Transverse colon (tissue), 3 donors: ENCODE data around the gene CACNA1C.
"Not testable (repeated sequence)": the region's sequence is repeated elsewhere in the genome, so short reads cannot be mapped to it uniquely, and the experiment has no call there.

Source experiments
- POLR2A ChIP-seq: fragments of 450-650 bp; IDR thresholded peaks from one replicate; pipeline ENCODE4 v1.6.1; 2016; ENCODE audit warnings: antibody characterized with exemption, mild to moderate bottlenecking, moderate library complexity
- TF ChIP-seq, protein P1 (sequence below), 5 experiments: fragments of 200-600 bp in 3 of 5; fragments of 450-650 bp in 2 of 5; sonication (generic) in 3 of 5; IDR thresholded peaks; 1 replicate in 2 of 5; 2 replicates in 3 of 5; pipeline ENCODE4 v1.5.1; 2016 to 2017; ENCODE audit warnings: antibody characterized with exemption in 5 of 5, inconsistent platforms in 3 of 5, mild to moderate bottlenecking in 2 of 5, moderate library complexity in 1 of 5

DNA sequence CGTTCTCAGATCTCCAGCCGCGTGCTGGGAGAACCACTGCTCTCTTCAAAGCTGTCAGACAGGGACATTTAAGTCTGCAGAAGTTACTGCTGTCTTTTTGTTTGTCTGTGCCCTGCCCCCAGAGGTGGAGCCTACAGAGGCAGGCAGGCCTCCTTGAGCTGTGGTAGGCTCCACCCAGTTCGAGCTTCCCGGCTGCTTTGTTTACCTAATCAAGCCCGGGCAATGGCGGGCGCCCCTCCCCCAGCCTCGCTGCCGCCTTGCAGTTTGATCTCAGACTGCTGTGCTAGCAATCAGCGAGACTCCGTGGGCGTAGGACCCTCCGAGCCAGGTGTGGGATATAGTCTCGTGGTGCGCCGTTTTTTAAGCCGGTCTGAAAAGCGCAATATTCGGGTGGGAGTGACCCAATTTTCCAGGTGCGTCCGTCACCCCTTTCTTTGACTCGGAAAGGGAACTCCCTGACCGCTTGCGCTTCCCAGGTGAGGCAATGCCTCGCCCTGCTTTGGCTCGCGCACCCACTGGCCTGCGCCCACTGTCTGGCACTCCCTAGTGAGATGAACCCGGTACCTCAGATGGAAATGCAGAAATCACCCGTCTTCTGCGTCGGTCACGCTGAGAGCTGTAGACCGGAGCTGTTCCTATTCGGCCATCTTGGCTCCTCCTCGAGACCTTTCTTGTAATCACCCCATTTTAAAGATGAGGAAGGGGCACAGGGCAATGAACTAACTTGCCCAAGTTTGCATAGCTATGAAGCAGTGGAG lies 83.1 kb downstream of the CACNA1C start:
- TF ChIP-seq POLR2A = not testable (repeated sequence)
- TF ChIP-seq, protein P1, sequence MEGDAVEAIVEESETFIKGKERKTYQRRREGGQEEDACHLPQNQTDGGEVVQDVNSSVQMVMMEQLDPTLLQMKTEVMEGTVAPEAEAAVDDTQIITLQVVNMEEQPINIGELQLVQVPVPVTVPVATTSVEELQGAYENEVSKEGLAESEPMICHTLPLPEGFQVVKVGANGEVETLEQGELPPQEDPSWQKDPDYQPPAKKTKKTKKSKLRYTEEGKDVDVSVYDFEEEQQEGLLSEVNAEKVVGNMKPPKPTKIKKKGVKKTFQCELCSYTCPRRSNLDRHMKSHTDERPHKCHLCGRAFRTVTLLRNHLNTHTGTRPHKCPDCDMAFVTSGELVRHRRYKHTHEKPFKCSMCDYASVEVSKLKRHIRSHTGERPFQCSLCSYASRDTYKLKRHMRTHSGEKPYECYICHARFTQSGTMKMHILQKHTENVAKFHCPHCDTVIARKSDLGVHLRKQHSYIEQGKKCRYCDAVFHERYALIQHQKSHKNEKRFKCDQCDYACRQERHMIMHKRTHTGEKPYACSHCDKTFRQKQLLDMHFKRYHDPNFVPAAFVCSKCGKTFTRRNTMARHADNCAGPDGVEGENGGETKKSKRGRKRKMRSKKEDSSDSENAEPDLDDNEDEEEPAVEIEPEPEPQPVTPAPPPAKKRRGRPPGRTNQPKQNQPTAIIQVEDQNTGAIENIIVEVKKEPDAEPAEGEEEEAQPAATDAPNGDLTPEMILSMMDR (IDR thresholded peaks at IDR 0.05) = not testable (repeated sequence)
